Bronchial epithelial cell (primary cell): Measurements from ENCODE around the gene CHKB. TPM values are rescaled to one million over a fixed set of nuclear protein-coding genes. Genes with fewer than 3 reads are reported as not detected.
A peak's percentile ranks its signal among the peaks of the same experiment; 100 is the strongest.
"Not testable (repeated sequence)": the region's sequence is repeated elsewhere in the genome, so short reads cannot be mapped to it uniquely, and the experiment has no call there.

ENCODE experiments used
- DNase-seq: peaks from one replicate; pipeline ENCODE4 v3.0.0-alpha.2; 2010; ENCODE audit warnings: low read depth
- FAIRE-seq: peaks from 2 replicates; lab custom pipeline; 2011; peaks lifted over from hg19 to GRCh38; lab: Jason Lieb, UNC
- H3K27me3 ChIP-seq: 2 replicates; pipeline ENCODE4 v1.5.1; 2011; ENCODE audit warnings: low read length; ENCODE audit not compliant: control insufficient read depth, insufficient read depth
- H3K36me3 ChIP-seq: 2 replicates; pipeline ENCODE4 v1.5.1; 2011; ENCODE audit warnings: low read length; ENCODE audit not compliant: control insufficient read depth, insufficient read depth
- H3K4me3 ChIP-seq: 2 replicates; pipeline ENCODE4 v1.5.1; 2011; ENCODE audit warnings: mild to moderate bottlenecking, low read depth, low read length, control low read depth
- CTCF ChIP-seq: IDR thresholded peaks from 2 replicates; pipeline ENCODE4 v1.5.1; 2011; ENCODE audit warnings: mild to moderate bottlenecking, moderate library complexity, low read length, control low read depth, inconsistent platforms; ENCODE audit not compliant: insufficient read depth, severe bottlenecking
- total RNA-seq: library from RNA; depleted of rRNA; stranded (reverse); fragments of >200 nt; gene quantifications from 2 replicates; pipeline ENCODE4 v1.2.1, GENCODE V29; 2014

CHKB gene
- total RNA-seq, 1 donor from 2014 or later, result 27.6 TPM

DNA sequence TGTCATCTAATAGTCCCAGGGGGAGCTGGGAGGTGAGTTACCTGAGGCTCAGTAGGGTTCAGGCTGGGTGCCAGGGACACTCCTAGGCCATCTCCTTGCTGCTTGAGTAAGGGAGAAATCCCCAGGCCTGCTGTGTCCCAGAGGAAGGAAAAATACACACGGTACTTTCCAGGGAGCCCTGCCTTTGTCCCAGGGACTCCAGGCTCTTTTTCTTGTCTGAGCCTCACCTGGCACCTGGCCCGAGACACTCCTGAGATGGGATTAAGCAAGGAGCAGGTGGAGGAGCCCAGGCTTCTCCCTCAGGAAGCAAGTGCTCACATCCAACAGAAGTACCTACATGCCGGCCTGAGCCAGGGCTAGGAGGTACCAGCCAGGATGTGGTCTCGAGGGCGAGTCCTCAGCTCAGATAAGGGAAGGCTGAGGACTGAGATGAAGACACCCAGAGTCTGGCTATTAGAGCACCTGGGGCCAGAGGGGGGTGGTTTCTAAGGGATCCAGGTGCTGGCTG is 37.8 kb downstream of the CHKB start:
- TF ChIP-seq CTCF, result no peak
- Histone ChIP-seq H3K4me3 (peak overlapping the region; percentile 17), H3K36me3 (no peaks in the 10 kb centered on the region), H3K27me3 (peaks cover 3% of the 10 kb centered on the region)
- peak; percentile 82 for DNase-seq
- peak; percentile 64 for FAIRE-seq

- Histone ChIP-seq H3K36me3 (no peaks in the 10 kb centered on the region), H3K4me3 (peak overlapping the region; percentile 17), H3K27me3 (peaks cover 3% of the 10 kb centered on the region)
- DNase-seq (peak; percentile 51), FAIRE-seq (no peak)
- TF ChIP-seq CTCF, result peak; percentile 67
Observed at GRCh38 chr22:50544078-50544745, 38.4 kb downstream of the CHKB start.

DNA sequence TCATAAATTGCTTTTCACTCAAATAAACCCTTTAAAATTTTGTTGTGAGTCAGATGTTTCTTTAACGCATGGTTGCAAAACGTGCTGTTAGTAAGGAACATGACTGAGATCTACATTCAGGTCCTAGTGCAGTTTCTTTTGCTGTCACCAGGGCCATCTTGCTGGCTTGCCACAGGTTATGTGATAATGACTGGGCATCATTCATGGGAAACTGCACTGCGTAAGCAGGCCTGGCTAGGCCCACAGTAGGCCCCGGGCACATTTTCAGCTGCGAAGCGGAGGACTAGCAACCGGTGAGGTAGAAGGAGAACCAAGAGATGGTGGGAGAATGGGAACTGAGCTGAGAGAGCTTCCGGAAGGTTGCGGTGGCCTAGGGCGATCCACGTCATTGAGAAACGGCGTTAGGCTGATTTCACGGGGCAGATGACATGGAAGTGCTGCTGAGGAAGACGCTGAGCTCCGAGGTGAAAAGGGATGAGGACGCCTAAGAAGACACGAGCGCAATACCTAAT is 40.2 kb downstream of the CHKB start:
- DNase-seq (peak; percentile 78), FAIRE-seq (no peak)
- TF ChIP-seq CTCF, result no peak
- H3K36me3 ChIP-seq, result no peaks in the 10 kb centered on the region
- H3K27me3 ChIP-seq, result peaks cover 1% of the 10 kb centered on the region
- H3K4me3 ChIP-seq, result no peak overlapping the region

DNA sequence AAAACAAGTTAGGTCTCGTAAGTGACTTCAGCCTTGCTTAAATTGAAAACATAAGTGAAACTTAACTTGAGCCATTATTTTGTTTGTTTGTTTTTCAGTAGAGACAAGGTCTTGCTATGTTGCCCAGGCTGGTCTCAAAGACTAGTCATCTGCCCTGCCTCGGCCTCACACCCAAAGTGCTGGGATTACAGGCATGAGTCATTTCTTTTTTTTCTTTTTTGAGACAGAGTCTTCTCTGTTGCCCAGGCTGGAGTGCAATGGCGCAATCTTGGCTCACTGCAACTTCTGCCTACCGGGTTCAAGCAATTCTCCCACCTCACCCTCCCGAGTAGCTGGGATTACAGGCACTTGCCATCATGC is 41.0 kb downstream of the CHKB start:
- H3K4me3 ChIP-seq, H3K36me3 ChIP-seq, H3K27me3 ChIP-seq: not testable (repeated sequence)
- FAIRE-seq (peak; percentile 99), DNase-seq (peak; percentile 98)

GRCh38 chr22:50540381-50540780 is 42.3 kb downstream of the CHKB start:
- FAIRE-seq (no peak), DNase-seq (no peak)
- no peak for TF ChIP-seq CTCF

GRCh38 chr22:50537765-50538164 is 44.9 kb downstream of the CHKB start:
- Histone ChIP-seq H3K4me3 (no peak overlapping the region), H3K27me3 (no peaks in the 10 kb centered on the region), H3K36me3 (no peaks in the 10 kb centered on the region)
- FAIRE-seq, result no peak
- TF ChIP-seq CTCF, result no peak
- no peak for DNase-seq

More at GRCh38 chr22:50540381-50540780, 42.3 kb downstream of the CHKB start:
- H3K36me3 ChIP-seq, result no peaks in the 10 kb centered on the region
- no peaks in the 10 kb centered on the region for H3K27me3 ChIP-seq
- no peak overlapping the region for H3K4me3 ChIP-seq
